Left ventricle myocardium inferior (tissue), 1 donor: ENCODE measurements around the gene PLSCR3. TPM values are rescaled to one million over a fixed set of nuclear protein-coding genes. Genes with fewer than 3 reads are reported as not detected.

Experiments used
- DNase-seq: peaks from one replicate; pipeline ENCODE4 v3.0.0-alpha.2; 2020
- H3K27ac ChIP-seq: fragments of 200-600 bp; replicated peaks from 2 replicates; pipeline ENCODE4 v1.8.0; 2021
- H3K27me3 ChIP-seq: fragments of 200-600 bp; 2 replicates; pipeline ENCODE4 v1.8.0; 2021; ENCODE audit warnings: low read depth
- H3K36me3 ChIP-seq: fragments of 200-600 bp; 2 replicates; pipeline ENCODE4 v1.8.0; 2021
- H3K4me1 ChIP-seq: fragments of 200-600 bp; 2 replicates; pipeline ENCODE4 v1.8.0; 2021
- H3K4me3 ChIP-seq: fragments of 200-600 bp; 2 replicates; pipeline ENCODE4 v1.8.0; 2021; ENCODE audit warnings: mild to moderate bottlenecking, moderate library complexity
- H3K9me3 ChIP-seq: fragments of 200-600 bp; replicated peaks from 2 replicates; pipeline ENCODE4 v1.8.0; 2021
- intact Hi-C: fragments of 100-400 bp; cut with micrococcal nuclease; formaldehyde crosslinking; loops from one replicate; pipeline ENCODE4 v1.11.0; 2022
- total RNA-seq: library from RNA; stranded (reverse); fragmentation: NEBNext Ultra II Directional; extraction: Animal tissue kit (Norgen Biotek cat#: 25700); gene quantifications from one replicate; pipeline ENCODE4 v1.2.1, GENCODE V29; 2021
- TF ChIP-seq, protein P1 (sequence below): fragments of 200-600 bp; IDR thresholded peaks from 2 replicates; pipeline ENCODE4 v1.8.0; 2021; ENCODE audit warnings: antibody characterized with exemption, mild to moderate bottlenecking, borderline replicate concordance
- donor health status: DM: no; HTN: yes; CAD: no; lungs with severe emphysema.

PLSCR3 gene
- total RNA-seq, 1 donor from 2014 or later = 20.1 TPM

DNA sequence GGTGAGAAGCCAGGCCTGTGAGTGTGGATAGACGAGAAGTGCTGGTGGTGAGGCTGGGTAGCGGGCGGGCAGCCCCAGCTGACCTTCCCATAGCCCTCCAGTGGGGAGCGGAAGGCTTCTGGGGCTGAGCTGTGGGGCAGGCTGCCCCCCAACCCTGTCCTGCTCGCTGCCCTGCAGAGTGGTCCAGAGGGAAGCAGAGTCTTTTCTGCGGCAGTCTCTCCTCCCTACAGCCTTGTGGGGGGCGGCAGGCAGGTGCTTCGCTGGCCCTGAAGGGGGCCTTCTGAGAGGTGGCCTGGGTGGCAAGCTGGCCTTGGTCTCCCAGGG lies 17.1 kb upstream of the PLSCR3 start:
- Histone ChIP-seq H3K4me1 (no peaks in the 10 kb centered on the region), H3K27ac (no peak overlapping the region), H3K27me3 (no peaks in the 10 kb centered on the region), H3K9me3 (no peaks in the 10 kb centered on the region), H3K4me3 (no peak overlapping the region), H3K36me3 (no peaks in the 10 kb centered on the region)
- no peak for DNase-seq
- TF ChIP-seq, protein P1, sequence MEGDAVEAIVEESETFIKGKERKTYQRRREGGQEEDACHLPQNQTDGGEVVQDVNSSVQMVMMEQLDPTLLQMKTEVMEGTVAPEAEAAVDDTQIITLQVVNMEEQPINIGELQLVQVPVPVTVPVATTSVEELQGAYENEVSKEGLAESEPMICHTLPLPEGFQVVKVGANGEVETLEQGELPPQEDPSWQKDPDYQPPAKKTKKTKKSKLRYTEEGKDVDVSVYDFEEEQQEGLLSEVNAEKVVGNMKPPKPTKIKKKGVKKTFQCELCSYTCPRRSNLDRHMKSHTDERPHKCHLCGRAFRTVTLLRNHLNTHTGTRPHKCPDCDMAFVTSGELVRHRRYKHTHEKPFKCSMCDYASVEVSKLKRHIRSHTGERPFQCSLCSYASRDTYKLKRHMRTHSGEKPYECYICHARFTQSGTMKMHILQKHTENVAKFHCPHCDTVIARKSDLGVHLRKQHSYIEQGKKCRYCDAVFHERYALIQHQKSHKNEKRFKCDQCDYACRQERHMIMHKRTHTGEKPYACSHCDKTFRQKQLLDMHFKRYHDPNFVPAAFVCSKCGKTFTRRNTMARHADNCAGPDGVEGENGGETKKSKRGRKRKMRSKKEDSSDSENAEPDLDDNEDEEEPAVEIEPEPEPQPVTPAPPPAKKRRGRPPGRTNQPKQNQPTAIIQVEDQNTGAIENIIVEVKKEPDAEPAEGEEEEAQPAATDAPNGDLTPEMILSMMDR = no peak
- intact Hi-C loops = no loop called here

DNA sequence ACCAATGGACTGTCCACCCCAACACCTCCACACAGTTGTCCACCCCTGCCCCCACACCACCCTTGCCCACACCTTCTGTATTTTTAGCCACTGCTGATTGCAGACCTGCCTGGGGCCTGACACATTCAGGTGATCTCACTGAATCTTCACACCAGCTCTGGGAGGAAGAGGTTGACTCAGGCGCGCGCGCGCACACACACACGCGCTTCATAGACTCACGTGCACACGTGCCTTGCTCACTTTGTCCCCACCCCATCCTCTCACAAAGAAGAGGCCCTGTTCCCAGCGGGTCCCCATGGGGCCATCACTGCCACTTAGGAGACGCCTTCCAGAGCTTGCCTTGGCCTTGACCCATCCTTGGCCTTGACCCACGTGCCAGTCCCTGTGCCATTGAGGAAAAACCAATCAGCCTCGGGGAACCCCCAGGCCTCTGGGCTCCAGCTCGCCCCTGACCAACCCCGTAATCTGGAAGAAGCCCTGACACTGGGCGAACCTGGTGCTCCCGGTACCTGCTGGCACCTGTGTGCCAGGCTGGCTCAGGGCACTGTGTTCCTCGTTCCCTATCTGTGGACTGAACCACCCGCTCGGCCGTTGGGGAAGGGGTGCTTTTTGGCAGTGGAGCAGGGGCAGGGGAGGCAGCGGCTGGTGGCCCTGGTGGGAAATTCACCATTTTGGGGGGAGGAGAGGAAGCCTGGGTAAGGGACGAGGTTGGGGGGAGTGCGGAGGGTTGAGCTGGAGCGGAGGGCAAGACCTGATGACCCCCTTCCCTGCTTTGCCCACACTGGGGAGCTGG lies 16.5 kb upstream of the PLSCR3 start:
- TF ChIP-seq, protein P1 = no peak
- Histone ChIP-seq H3K36me3 (no peaks in the 10 kb centered on the region), H3K4me1 (no peaks in the 10 kb centered on the region), H3K4me3 (no peak overlapping the region), H3K27me3 (no peaks in the 10 kb centered on the region), H3K27ac (no peak overlapping the region), H3K9me3 (no peaks in the 10 kb centered on the region)
- no peak for DNase-seq
- intact Hi-C loops = no loop called here

DNA sequence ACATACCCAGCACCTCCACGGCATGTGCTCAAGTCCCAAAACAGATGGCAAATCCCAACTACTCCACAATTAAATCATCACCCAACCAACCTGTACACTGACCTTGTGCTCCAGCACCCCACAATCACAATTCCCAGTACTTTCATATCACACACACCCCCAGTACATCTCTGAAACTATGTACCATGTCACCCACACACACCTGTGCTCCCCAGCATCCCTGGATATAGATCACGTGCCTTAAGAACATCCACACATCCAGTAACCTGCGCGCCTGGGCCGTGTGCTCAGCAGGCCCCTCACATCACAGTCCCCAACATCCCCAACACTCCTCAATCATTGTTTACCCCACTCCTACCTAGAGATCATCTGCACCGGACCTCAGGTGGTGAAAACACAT lies 15.4 kb upstream of the PLSCR3 start:
- intact Hi-C loops = no loop called here
- no peak overlapping the region for H3K27ac ChIP-seq
- H3K27me3 ChIP-seq = no peaks in the 10 kb centered on the region
- no peaks in the 10 kb centered on the region for H3K36me3 ChIP-seq
- peaks cover 11% of the 10 kb centered on the region for H3K4me1 ChIP-seq
- H3K9me3 ChIP-seq = no peaks in the 10 kb centered on the region
- H3K4me3 ChIP-seq = no peak overlapping the region
- TF ChIP-seq, protein P1 = no peak
- no peak for DNase-seq

DNA sequence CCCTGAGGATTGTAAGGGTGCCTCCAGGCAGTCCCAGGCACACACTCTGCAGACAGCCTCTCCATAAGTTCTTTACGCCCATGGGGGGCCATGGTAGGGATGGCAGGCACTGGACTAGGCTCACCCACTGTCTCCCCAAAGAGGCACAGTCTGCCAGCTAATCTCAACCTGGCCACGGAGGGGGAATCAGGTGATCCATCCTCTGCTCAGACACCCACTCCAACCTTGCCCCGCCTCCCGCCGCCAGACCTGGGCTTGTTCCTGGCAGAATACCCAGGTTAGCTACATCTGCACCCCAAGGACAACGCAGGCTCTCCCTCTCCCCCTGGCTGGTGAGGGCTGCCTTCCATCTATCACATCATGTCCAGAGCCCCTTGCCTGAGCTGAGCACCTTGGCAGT lies 14.5 kb upstream of the PLSCR3 start:
- intact Hi-C loops = no loop called here
- TF ChIP-seq, protein P1 = no peak
- H3K27me3 ChIP-seq = no peaks in the 10 kb centered on the region
- no peaks in the 10 kb centered on the region for H3K36me3 ChIP-seq
- no peak overlapping the region for H3K4me3 ChIP-seq
- no peaks in the 10 kb centered on the region for H3K9me3 ChIP-seq
- H3K27ac ChIP-seq = no peak overlapping the region
- no peak for DNase-seq
- H3K4me1 ChIP-seq = peaks cover 11% of the 10 kb centered on the region

DNA sequence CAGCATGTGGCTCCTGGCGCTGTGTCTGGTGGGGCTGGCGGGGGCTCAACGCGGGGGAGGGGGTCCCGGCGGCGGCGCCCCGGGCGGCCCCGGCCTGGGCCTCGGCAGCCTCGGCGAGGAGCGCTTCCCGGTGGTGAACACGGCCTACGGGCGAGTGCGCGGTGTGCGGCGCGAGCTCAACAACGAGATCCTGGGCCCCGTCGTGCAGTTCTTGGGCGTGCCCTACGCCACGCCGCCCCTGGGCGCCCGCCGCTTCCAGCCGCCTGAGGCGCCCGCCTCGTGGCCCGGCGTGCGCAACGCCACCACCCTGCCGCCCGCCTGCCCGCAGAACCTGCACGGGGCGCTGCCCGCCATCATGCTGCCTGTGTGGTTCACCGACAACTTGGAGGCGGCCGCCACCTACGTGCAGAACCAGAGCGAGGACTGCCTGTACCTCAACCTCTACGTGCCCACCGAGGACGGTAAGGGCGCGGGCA lies 14.0 kb upstream of the PLSCR3 start:
- no peak for DNase-seq
- H3K4me3 ChIP-seq = no peak overlapping the region
- TF ChIP-seq, protein P1 = no peak
- H3K4me1 ChIP-seq = peaks cover 14% of the 10 kb centered on the region
- no peaks in the 10 kb centered on the region for H3K27me3 ChIP-seq
- no peaks in the 10 kb centered on the region for H3K9me3 ChIP-seq
- no peaks in the 10 kb centered on the region for H3K36me3 ChIP-seq
- no peak overlapping the region for H3K27ac ChIP-seq
- intact Hi-C loops = no loop called here
